ENCODE data around the gene SEMA6C.
"Not testable (repeated sequence)": the region's sequence is repeated elsewhere in the genome, so short reads cannot be mapped to it uniquely, and the experiment has no call there.

Gene SEMA6C

DNA sequence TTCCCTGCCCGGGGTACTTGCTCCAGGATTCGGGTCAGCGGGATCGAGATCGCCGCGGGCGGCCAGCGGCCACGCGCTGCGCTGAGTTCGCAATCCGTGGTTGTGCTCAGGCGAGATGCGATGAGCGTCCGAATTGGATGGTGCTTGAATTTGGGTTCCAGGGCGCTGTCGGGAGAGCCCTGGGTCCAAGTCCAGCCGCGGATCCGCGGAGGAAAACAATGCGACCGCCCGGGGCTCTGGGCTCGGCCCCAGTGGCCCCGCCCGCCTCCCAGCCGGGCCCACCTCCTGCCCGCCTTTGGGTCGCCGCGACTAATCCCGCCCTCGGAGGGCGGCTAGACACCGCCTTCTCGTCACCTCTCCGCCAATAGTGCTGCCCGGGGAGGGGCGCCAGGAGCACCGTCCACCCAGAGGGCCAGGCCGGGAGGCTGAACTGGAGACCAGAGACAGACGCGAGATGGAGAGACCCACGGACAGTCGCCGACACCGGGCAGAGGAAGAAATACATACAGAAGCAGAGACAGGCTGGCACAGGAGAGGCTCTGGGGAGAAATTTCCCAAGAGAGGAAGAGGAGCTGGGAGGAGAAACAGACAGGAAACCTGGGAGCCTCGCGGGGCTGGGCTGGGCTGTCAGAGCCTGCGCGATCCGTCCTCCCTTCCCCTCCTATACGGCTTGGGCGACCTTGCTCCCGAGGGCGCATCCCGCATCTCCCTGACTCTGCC lies at the start of gene SEMA6C:
TSS of gene SEMA6C (minus strand) at position 220 of the 720 bp plus-strand sequence. CDS start 4,010 bp downstream, outside the sequence.
- peak; percentile 92 for DNase-seq

DNA sequence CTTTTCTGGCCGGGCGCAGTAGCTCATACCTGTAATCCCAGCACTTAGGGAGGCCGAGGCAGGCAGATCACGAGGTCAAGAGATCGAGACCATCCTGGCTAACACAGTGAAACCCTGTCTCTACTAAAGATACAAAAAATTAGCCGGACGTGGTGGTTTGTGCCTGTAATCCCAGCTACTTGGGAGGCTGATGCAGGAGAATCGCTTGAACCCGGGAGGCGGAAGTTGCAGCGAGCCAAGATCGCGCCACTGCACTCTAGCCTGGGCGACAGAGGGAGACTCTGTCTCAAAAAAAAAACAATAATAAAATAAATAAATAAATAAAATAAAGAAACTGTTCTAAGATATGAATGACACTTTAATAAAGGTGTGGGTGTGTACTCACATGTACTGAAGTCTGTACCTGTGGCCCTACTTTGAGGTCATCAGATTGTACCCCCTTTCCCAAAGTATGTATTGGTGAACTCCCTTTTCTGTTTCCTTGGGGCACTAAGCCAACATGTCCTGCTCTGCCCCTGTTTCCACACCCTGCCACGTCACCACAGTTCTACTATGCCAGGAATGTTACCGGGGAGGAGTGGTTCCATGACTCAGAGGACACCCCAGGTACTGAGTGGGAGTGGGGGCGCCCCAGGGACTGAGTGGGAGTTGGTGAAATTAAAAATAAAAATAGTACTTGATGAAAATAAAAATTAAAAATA lies 48.6 kb upstream of the SEMA6C start:
- DNase-seq, result not testable (repeated sequence)

- no peak for DNase-seq
Measured at GRCh38 chr1:151193856-151194255, 47.4 kb upstream of the SEMA6C start.

DNA sequence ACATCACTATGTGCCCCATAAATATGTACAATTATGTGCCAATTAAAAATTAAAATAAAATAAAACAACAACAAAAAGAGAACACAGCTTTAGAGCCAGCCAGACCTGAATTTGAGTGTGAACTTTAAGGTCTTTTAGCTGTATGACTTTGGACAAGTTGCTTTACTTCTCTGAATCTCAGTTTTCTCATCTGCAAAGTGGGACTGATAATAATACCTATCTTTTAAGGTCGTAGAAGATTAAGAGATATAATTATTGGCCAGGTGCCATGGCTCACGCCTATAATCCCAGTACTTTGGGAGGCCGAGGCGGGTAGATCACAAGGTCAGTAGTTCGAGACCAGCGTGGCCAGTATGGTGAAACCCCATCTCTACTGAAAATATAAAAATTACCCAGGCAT lies 46.9 kb upstream of the SEMA6C start:
- DNase-seq, result no peak

DNA sequence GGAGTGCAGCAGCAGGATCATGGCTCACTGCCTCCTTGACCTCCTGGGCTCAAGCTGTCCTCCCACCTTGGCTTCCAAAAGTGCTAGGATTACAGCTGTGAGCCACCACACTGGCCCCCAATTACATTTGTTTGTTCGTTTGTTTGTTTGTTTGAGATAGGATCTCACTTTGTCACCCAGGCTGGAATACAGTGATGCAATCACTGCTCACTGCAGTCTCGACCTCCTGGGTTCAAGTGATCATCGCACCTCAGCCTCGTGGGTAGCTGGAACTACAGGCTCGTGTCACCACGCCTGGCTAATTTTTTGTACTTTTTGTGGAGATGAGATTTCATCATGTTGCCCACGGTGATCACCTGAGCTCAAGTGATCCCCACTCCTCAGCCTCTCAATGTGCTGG lies 45.6 kb upstream of the SEMA6C start:
- DNase-seq, result no peak

- peak; percentile 87 for DNase-seq
Measured at GRCh38 chr1:151189637-151190445, 43.4 kb upstream of the SEMA6C start, which contains the start of gene VPS72. Gene VPS72 (minus strand): TSS chr1:151190197. CDS start chr1:151190121, 76 bp downstream.

- DNase-seq, result not testable (repeated sequence)
Measured at GRCh38 chr1:151188667-151189066, 42.2 kb upstream of the SEMA6C start.

- DNase-seq, result no peak
Measured at GRCh38 chr1:151187205-151187604, 40.8 kb upstream of the SEMA6C start.

DNA sequence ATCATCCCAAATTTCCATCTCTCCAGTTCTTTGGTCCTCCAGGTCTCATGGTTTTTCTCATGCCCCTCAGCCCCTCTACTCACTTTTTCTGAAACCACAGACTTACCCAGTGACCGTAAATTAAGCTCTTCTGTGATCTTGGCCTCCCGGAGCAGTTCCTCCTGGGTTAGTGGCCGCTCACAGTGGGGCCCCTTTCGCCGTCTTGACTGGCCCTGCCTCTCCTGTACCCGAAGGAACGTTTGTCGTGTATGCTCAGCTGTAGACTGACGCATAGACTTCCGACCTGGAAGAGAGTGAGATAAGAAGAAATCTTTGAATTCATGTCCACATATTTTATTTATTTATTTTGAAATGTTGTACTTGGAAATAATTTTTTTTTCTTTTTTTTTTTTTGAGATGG lies 37.8 kb upstream of the SEMA6C start:
- DNase-seq, result no peak

DNA sequence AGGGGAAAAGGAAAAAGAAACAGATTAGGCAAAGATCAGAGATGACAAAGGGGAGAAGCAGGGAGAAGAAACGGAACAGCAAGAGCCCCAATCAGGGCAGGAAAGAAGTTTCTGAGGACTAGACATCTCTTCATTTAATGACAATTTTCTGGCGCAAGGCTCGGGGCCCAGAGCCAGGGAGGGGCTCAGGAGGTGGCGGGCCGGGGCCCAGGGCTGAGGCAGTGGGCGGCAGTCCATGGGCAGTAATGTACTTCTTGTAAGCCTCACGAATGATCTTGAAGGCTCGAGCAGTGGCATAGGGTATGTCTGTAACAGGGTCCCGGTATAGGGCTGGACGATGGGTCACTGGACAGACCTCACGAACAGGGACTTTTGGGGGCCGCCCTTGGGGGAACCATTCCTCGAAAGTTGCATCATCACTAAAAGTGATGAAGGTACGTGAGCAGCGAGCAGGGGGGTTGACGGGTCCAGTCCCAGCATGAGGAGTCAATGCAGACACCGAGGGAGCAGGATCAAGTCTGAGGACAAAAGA lies 30.1 kb upstream of the SEMA6C start:
- DNase-seq, result no peak

GRCh38 chr1:151175863-151176262 lies 29.4 kb upstream of the SEMA6C start, which contains the start of gene TMOD4:
Gene TMOD4 (minus strand): TSS chr1:151175981. CDS start chr1:151174875, 1,106 bp downstream.
- no peak for DNase-seq

DNA sequence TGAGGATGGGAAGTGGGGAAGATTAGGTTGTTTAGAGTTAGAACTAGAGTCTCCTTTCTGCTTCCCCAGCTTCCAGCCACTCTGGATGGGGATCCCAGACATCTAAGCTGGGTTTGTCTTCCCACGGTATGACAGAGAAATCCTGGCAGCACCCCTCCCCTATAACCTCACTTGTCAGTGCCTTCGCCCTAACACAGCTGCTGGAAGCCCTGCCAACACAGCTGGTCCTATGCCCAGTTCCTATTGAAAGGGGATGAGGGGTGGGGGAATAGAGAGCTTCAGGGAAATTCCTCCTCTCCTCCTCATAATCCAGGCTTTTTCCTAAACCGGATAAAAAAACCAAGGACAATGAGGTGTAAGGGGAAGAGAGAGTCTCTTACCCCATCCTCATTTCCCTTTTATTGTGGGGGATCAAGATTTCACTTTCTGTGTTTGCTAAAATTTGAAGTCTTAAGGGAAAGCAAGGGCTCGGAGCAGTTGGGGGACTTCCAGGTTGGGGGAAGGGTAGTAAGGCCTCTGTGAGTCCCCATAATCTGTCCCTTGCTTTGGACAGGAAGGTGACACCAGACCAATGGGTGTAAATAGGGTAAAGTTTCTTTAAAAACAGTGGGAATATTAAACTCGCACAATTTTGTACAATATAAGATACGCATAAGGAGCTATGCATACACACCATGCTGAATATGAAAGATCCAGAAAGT lies 28.8 kb upstream of the SEMA6C start:
- DNase-seq, result no peak

DNA sequence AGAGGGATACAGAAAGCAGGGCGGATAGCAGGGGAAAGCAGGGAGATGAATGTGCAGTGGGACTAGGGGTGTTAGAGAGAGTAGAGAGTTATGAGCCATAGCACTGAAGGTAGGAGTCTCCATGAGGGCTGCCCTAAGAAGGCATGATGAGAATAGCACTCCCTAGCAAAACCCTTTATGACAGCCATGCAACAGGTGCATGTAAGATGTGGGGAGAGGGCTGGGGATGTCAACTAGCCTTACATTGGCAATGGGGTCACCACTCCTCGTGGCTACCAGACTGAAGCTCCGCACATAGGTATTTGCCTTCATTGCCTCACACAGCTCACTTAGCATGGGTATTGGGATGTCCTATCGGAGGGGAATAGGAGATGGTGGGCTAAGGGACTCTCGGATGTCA lies 24.8 kb upstream of the SEMA6C start:
- no peak for DNase-seq

- DNase-seq, result no peak
Measured at GRCh38 chr1:151167116-151167515, 20.7 kb upstream of the SEMA6C start.

DNA sequence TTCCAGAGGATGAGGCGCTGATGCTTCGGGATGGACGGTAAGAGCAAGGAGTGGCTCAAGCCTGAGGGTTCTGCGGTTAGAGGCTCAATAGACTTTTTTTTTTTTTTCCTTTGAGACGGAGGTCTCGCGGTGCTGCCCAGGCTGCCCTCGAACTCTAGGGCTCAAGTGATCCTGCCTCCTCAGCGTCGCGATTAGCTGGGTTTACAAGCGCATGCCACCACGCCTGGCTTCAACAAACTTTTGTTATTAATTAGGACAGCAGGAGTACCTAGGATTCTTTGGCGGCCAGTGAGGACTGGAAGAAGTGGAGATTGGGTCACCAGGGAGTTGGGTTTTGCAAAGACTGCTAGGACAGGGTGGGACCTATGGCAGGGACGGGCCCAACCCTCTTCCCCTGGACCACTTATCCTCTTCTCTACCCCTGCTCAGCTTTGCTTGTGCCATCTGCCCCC lies 20.1 kb upstream of the SEMA6C start:
- no peak for DNase-seq

DNA sequence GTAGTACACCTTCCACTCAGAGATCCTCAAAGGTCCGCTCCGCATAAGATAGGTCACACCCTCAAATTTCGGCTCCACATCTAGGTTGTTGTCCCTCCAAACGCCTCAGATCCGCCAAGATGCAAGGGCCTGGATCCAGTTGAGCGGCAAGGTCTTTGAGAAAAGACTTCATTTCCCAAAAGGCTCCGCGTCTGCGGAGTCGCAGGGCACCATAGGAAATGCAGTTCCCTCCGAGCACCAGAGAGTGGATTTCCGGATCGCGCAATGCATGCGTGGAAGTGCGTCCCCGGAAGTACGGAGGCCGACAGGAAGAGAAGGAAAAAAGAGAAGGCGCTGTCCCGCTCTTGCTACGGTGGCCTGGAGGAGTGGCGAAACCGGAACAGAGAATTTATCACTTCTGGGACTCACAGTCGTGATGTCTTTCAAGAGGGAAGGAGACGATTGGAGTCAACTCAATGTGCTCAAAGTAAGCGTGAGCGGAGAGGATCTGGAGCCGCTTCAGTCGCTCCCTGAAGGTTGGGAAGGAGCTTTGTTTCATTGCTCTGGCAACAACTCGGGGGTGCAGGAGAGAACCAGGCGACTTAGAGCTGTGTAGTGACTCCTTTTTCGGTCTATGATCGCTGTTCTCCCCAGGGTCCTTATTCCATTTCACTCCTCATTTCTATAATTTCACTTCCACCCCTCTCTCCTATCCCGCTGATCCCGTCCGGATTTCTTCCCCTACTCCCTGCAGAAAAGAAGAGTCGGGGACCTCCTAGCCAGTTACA lies 19.5 kb upstream of the SEMA6C start, which contains the start of the genes LYSMD1 and SCNM1:
TSS of gene LYSMD1 (minus strand) at position 165 of the 767 bp plus-strand sequence. CDS start 644 bp downstream, outside the sequence.
TSS of gene SCNM1 (plus strand) at position 407 of the 767 bp plus-strand sequence. CDS start at position 416, 9 bp downstream.
- DNase-seq, result peak; percentile 95

DNA sequence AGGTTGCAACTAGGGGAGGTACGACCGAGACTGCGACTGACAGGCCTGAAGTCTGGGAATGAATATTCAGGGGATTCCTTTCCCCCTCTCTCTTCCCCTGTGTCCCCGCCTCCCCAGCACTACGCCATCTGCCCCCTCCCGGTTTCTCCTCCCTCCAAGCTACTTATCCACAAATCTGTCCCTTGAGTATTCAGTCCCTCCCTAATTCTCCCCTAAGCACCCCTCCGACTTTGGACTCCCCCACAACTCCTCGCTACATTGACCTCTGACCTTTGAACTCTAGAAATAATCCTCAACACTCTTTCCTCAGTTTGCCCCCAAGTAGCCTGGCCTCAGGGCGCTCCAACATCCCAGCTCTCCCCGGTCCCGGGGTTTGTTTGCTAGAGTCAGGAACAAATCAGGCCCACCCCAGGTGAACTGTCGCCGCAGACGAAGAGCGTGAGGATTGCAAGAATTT lies 18.9 kb upstream of the SEMA6C start:
- no peak for DNase-seq

DNA sequence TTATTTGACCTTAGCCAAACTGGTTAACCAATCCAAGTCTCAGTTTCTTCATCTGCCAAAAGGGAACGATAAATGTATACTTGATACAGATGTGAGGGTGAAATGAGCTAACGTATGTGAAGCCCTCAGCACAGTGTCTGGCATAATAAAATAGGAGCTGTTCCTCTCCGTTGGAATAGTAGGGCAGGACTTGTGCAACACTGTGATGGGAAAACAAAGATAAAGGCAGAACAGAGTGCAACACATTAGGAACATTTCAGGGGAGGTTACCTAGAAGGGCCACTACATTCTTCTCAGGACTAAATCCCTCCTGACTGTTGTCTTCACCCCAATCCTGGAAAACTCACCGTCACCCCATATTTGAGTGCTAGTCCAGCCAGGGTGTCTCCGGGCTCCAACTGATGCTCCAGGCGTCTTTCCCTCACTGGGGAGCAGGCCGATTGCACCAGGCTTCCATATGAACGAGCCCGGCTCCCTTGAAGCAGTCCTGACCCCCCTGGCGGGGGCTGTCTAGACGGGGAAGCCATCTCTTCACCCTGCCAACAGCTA lies 18.4 kb upstream of the SEMA6C start:
- no peak for DNase-seq

- DNase-seq, result no peak
Measured at GRCh38 chr1:151159373-151159772, 12.9 kb upstream of the SEMA6C start.

DNA sequence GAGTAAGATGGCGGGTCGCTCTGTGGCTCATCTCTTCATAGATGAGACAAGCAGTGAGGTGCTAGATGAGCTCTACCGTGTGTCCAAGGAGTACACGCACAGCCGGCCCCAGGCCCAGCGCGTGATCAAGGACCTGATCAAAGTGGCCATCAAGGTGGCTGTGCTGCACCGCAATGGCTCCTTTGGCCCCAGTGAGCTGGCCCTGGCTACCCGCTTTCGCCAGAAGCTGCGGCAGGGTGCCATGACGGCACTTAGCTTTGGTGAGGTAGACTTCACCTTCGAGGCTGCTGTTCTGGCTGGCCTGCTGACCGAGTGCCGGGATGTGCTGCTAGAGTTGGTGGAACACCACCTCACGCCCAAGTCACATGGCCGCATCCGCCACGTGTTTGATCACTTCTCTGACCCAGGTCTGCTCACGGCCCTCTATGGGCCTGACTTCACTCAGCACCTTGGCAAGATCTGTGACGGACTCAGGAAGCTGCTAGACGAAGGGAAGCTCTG lies 12.4 kb upstream of the SEMA6C start:
- DNase-seq, result peak; percentile 14
